K562 (cell line): ENCODE measurements around the gene TTC28. TPM values are rescaled to one million over a fixed set of nuclear protein-coding genes. Genes with fewer than 3 reads are reported as not detected.
"Not testable (repeated sequence)": the region's sequence is repeated elsewhere in the genome, so short reads cannot be mapped to it uniquely, and the experiment has no call there.

Experiments
- ATAC-seq: fragments of 200-7000 bp; cut with Tn5 transposase; 3 replicates; pipeline ENCODE4 v1.9.1; 2020; ENCODE audit warnings: moderate library complexity
- BruUV-seq: library from RNA; stranded (reverse); fragments of 400-500 nt; replicated peaks from 2 replicates; lab custom pipeline; 2021; lab: Mats Ljungman, UMichigan
- CTCF ChIA-PET: fragments of 300-600 bp; formaldehyde crosslinking; extraction: SDS; loops from one replicate; lab custom pipeline; 2021; ENCODE audit warnings: low intra/inter-chr PET ratio; lab: Yijun Ruan, JAX
- POLR2A ChIA-PET: fragments of 300-600, 350-650 bp; sonication (Branson Sonifier 250); formaldehyde crosslinking; extraction: SDS; loops from one replicate; lab custom pipeline; 2021; ENCODE audit warnings: antibody characterized with exemption, inconsistent platforms; lab: Yijun Ruan, JAX
- DNase-seq, 4 experiments: peaks; one replicate each; pipeline versions ENCODE4 v3.0.0 to v3.0.0-alpha.2; 2011 to 2018; ENCODE audit warnings: low spot score in 3 of 4, mixed read lengths in 3 of 4; ENCODE audit errors: extremely low read depth in 1 of 4
- FAIRE-seq: peaks from 2 replicates; lab custom pipeline; 2011; peaks lifted over from hg19 to GRCh38; lab: Jason Lieb, UNC
- H2AFZ ChIP-seq: 2 replicates; pipeline ENCODE4 v1.6.0; 2011; ENCODE audit warnings: low read depth, low read length, control low read depth, inconsistent platforms
- H3K27ac ChIP-seq: fragments of 200-600 bp; 3 replicates; pipeline ENCODE4 v1.8.0; 2011; ENCODE audit warnings: low read depth, mild to moderate bottlenecking, control low read depth, inconsistent platforms, low read length, moderate library complexity, mixed read lengths; ENCODE audit errors: extremely low read depth
- H3K27me3 ChIP-seq, 2 experiments: fragments of 300-600 bp in 1 of 2; 2 replicates in 1 of 2; 3 replicates in 1 of 2; pipeline versions ENCODE4 v1.6.0 to v1.8.0; 2011; ENCODE audit warnings: inconsistent platforms in 2 of 2, low read length in 2 of 2, mild to moderate bottlenecking in 1 of 2, mixed read lengths in 1 of 2, moderate library complexity in 1 of 2; ENCODE audit not compliant: control insufficient read depth in 2 of 2, insufficient read depth in 2 of 2
- H3K36me3 ChIP-seq: fragments of 300-600 bp; 3 replicates; pipeline ENCODE4 v1.8.0; 2011; ENCODE audit warnings: mild to moderate bottlenecking, low read length, inconsistent platforms; ENCODE audit not compliant: control insufficient read depth, insufficient read depth
- H3K4me1 ChIP-seq, 2 experiments: fragments of 200-600 bp in 1 of 2; replicated peaks in 1 of 2; 2 replicates in 1 of 2; 3 replicates in 1 of 2; pipeline versions ENCODE4 v1.5.1 to v1.8.0; 2011; ENCODE audit warnings: inconsistent platforms in 2 of 2, low read length in 2 of 2, mild to moderate bottlenecking in 1 of 2, mixed read lengths in 1 of 2, moderate library complexity in 1 of 2; ENCODE audit not compliant: control insufficient read depth in 2 of 2, insufficient read depth in 2 of 2
- H3K4me2 ChIP-seq: 2 replicates; pipeline ENCODE4 v1.6.1; 2011; ENCODE audit warnings: low read length, control low read depth, inconsistent platforms, mixed read lengths; ENCODE audit not compliant: insufficient read depth
- H3K4me3 ChIP-seq: fragments of 200-600 bp; sonication (generic), shearing (Covaris generic); 2 replicates; pipeline ENCODE4 v1.5.1; 2016; ENCODE audit warnings: control low read depth, inconsistent platforms
- H3K79me2 ChIP-seq: fragments of 200-600 bp; 3 replicates; pipeline ENCODE4 v1.8.0; 2011; ENCODE audit warnings: low read length, inconsistent platforms; ENCODE audit not compliant: control insufficient read depth, insufficient read depth
- H3K9ac ChIP-seq, 2 experiments: 2 replicates each; pipeline versions ENCODE4 v1.6.0 to v1.6.1; 2011; ENCODE audit warnings: low read depth in 2 of 2, low read length in 2 of 2, control low read depth in 1 of 2, inconsistent platforms in 1 of 2, mild to moderate bottlenecking in 1 of 2, mixed read lengths in 1 of 2; ENCODE audit not compliant: insufficient read depth in 1 of 2
- H3K9me1 ChIP-seq: one replicate; pipeline ENCODE4 v1.6.0; 2011; ENCODE audit warnings: inconsistent platforms, mild to moderate bottlenecking, low read length, moderate library complexity; ENCODE audit not compliant: control insufficient read depth, insufficient read depth
- H3K9me3 ChIP-seq: replicated peaks from 2 replicates; pipeline ENCODE4 v1.5.1; 2011; ENCODE audit warnings: low read depth, low read length, inconsistent platforms; ENCODE audit not compliant: control insufficient read depth, insufficient read depth
- H4K20me1 ChIP-seq: replicated peaks from 2 replicates; pipeline ENCODE4 v1.6.1; 2011; ENCODE audit warnings: low read length, inconsistent platforms, mixed read lengths; ENCODE audit not compliant: control insufficient read depth, insufficient read depth
- CAMTA2 ChIP-seq: fragments of 250-450 bp; sonication (Bioruptor Pico); conservative IDR thresholded peaks from 2 replicates; pipeline ENCODE4 v1.5.1; 2022
- CXXC5 ChIP-seq: fragments of 250-450 bp; sonication (Bioruptor Pico); IDR thresholded peaks from 2 replicates; pipeline ENCODE4 v1.8.0; 2022; ENCODE audit warnings: inconsistent platforms, mild to moderate bottlenecking, moderate library complexity
- GABPA ChIP-seq: fragments of 200-800 bp; sonication (Bioruptor generic); conservative IDR thresholded peaks from 2 replicates; pipeline ENCODE4 v1.6.1; 2016; ENCODE audit warnings: low read depth, missing genetic modification characterization, missing compliant biosample characterization
- MEIS2 ChIP-seq: fragments of 450-650 bp; IDR thresholded peaks from 2 replicates; pipeline ENCODE4 v1.6.1; 2014; ENCODE audit warnings: mild to moderate bottlenecking; ENCODE audit not compliant: partially characterized antibody
- POLR3G ChIP-seq: IDR thresholded peaks from 2 replicates; pipeline ENCODE4 v1.6.1; 2011; ENCODE audit not compliant: insufficient read length, insufficient replicate concordance; ENCODE audit errors: extremely low read depth
- TOE1 ChIP-seq, 2 experiments: fragments of 450-650 bp in 1 of 2; sonication (generic) in 1 of 2; formaldehyde crosslinking in 1 of 2; IDR thresholded peaks; 2 replicates each; pipeline versions ENCODE4 v1.7.1 to v1.8.0; 2016 to 2022; ENCODE audit warnings: borderline replicate concordance in 2 of 2, mild to moderate bottlenecking in 2 of 2, antibody characterized with exemption in 1 of 2, inconsistent platforms in 1 of 2, low read depth in 1 of 2, missing genetic modification reagents in 1 of 2, moderate library complexity in 1 of 2
- ZFX ChIP-seq: sonication (generic); formaldehyde crosslinking; IDR thresholded peaks from 2 replicates; pipeline ENCODE4 v1.8.0; 2022; ENCODE audit warnings: mild to moderate bottlenecking, missing genetic modification reagents, moderate library complexity
- ZNF197 ChIP-seq: fragments of 200-800 bp; sonication (Bioruptor generic); IDR thresholded peaks from 2 replicates; pipeline ENCODE4 v1.6.1; 2016; ENCODE audit warnings: low read depth, missing genetic modification characterization, missing compliant biosample characterization
- ZNF431 ChIP-seq: sonication (generic); formaldehyde crosslinking; IDR thresholded peaks from 2 replicates; pipeline ENCODE4 v1.8.0; 2022; ENCODE audit warnings: mild to moderate bottlenecking, missing genetic modification reagents
- ZNF76 ChIP-seq: fragments of 250-450 bp; sonication (Bioruptor Pico); IDR thresholded peaks from 2 replicates; pipeline ENCODE4 v1.4.0; 2020; ENCODE audit warnings: mild to moderate bottlenecking, moderate library complexity, borderline replicate concordance
- WGBS: fragments of 100-300 bp; shearing (Covaris generic); methylation state at CpG from one replicate; pipeline ENCODE4 v1.1.6; 2016; ENCODE audit warnings: low coverage, mixed read lengths; ENCODE audit not compliant: insufficient coverage; ENCODE audit errors: missing lambda C conversion rate; 5-methylcytosine and 5-hydroxymethylcytosine counted together
- in situ Hi-C: fragments of 300-500 bp; cut with MboI; formaldehyde crosslinking; loops from 4 replicates; pipeline ENCODE4 v1.15.0; 2018; ENCODE audit warnings: inconsistent platforms, mixed read lengths
- intact Hi-C: fragments of 100-400 bp; cut with micrococcal nuclease; formaldehyde crosslinking; loops from 2 replicates; pipeline ENCODE4 v1.14.2; 2022
- polyA plus RNA-seq, 8 experiments: library from polyadenylated mRNA; depleted of rRNA in 4 of 8; stranded (reverse) in 5 of 8; unstranded in 3 of 8; fragments of >200 nt; fragmentation: Nextera tagmentation in 2 of 8; fragmentation: Illumina TruSeq in 1 of 8; extraction: Ambion mirVana in 2 of 8; extraction: Trizol in 1 of 8; gene quantifications; 2 replicates each; pipeline versions ENCODE4 v1.2.1 to v1.2.3, GENCODE V29; 2011 to 2014; ENCODE audit warnings: inconsistent platforms in 1 of 8, missing spikeins in 1 of 8
- total RNA-seq, 7 experiments: library from RNA; depleted of rRNA in 6 of 7; stranded (reverse); fragments of >200 nt in 6 of 7; fragmentation: Illumina TruSeq in 2 of 7; extraction: Trizol in 2 of 7; gene quantifications; 2 replicates each; pipeline versions ENCODE4 v1.2.1 to v1.2.3, GENCODE V29; 2011 to 2021; ENCODE audit warnings: low replicate concordance in 1 of 7
- TF ChIP-seq, protein P1 (sequence below): sonication (generic); formaldehyde crosslinking; IDR thresholded peaks from 2 replicates; pipeline ENCODE4 v1.8.0; 2023; ENCODE audit warnings: missing genetic modification reagents, mild to moderate bottlenecking, borderline replicate concordance

TTC28 gene
- total and polyA plus RNA-seq, 9 of the 15 experiments (the other 6 are each of a cell fraction or from before 2014, with no cell fraction given) = 0.22 to 10.7 (median 3.1) TPM

- H3K4me1 ChIP-seq, H3K27me3 ChIP-seq, FAIRE-seq, DNase-seq, H3K36me3 ChIP-seq, H4K20me1 ChIP-seq, CTCF ChIA-PET, H3K79me2 ChIP-seq, in situ Hi-C loops, H3K9ac ChIP-seq, H2AFZ ChIP-seq, H3K4me3 ChIP-seq, ATAC-seq, H3K9me3 ChIP-seq, BruUV-seq, H3K9me1 ChIP-seq, H3K4me2 ChIP-seq, intact Hi-C loops, H3K27ac ChIP-seq: not testable (repeated sequence)
- POLR2A ChIA-PET = interaction anchor here (0.9 kb wide), 1 partner anchor 22 kb away, joined by 3 read pairs; no protein-coding TSS in a partner anchor
- 31% methylated on average over 3 of the region's 3 CpGs for WGBS
- TF ChIP-seq ZNF431 (CRISPR knock-in tag) = peak; percentile 86
Observed at GRCh38 chr22:28364105-28364504, 315.5 kb downstream of the TTC28 start.

DNA sequence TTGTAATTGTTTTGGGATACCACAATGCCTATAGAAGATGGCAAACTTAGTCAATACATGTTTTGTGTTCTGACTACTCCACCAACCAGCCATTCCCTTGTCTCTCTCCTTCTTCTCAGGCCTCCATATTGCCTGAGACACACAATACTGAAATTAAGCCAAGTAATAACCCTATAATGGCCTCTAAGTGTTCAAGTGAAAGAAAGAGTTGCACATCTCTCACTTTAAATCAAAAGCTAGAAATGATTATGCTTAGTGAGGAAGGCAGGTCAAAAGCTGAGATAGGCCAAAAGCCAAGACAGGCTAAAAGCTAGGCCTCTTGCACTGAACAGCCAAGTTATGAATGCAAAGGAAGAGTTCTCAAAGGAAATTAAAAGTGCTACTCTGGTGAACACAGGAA is 318.7 kb downstream of the TTC28 start:
- FAIRE-seq = no peak
- ATAC-seq = no peak
- H3K9me3 ChIP-seq = no peaks in the 10 kb centered on the region; the same call in 1 of the 2 replicates
- TF ChIP-seq TOE1 (IDR thresholded peaks at IDR 0.05; ENCODE audit: borderline replicate concordance) (no peak), TOE1 (CRISPR knock-in tag; IDR thresholded peaks at IDR 0.05; ENCODE audit: borderline replicate concordance, low read depth) (no peak), CAMTA2 (CRISPR knock-in tag) (no peak), GABPA (tag) (no peak), ZNF197 (no peak), POLR3G (no peak), CXXC5 (CRISPR knock-in tag) (no peak), MEIS2 (no peak), ZNF76 (CRISPR knock-in tag) (no peak), ZFX (CRISPR knock-in tag) (no peak)
- TF ChIP-seq, protein P1, sequence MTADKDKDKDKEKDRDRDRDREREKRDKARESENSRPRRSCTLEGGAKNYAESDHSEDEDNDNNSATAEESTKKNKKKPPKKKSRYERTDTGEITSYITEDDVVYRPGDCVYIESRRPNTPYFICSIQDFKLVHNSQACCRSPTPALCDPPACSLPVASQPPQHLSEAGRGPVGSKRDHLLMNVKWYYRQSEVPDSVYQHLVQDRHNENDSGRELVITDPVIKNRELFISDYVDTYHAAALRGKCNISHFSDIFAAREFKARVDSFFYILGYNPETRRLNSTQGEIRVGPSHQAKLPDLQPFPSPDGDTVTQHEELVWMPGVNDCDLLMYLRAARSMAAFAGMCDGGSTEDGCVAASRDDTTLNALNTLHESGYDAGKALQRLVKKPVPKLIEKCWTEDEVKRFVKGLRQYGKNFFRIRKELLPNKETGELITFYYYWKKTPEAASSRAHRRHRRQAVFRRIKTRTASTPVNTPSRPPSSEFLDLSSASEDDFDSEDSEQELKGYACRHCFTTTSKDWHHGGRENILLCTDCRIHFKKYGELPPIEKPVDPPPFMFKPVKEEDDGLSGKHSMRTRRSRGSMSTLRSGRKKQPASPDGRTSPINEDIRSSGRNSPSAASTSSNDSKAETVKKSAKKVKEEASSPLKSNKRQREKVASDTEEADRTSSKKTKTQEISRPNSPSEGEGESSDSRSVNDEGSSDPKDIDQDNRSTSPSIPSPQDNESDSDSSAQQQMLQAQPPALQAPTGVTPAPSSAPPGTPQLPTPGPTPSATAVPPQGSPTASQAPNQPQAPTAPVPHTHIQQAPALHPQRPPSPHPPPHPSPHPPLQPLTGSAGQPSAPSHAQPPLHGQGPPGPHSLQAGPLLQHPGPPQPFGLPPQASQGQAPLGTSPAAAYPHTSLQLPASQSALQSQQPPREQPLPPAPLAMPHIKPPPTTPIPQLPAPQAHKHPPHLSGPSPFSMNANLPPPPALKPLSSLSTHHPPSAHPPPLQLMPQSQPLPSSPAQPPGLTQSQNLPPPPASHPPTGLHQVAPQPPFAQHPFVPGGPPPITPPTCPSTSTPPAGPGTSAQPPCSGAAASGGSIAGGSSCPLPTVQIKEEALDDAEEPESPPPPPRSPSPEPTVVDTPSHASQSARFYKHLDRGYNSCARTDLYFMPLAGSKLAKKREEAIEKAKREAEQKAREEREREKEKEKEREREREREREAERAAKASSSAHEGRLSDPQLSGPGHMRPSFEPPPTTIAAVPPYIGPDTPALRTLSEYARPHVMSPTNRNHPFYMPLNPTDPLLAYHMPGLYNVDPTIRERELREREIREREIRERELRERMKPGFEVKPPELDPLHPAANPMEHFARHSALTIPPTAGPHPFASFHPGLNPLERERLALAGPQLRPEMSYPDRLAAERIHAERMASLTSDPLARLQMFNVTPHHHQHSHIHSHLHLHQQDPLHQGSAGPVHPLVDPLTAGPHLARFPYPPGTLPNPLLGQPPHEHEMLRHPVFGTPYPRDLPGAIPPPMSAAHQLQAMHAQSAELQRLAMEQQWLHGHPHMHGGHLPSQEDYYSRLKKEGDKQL (CRISPR knock-in tag) = no peak

More for the DNA sequence above, 318.7 kb downstream of the TTC28 start:
- DNase-seq = no peak
- Histone ChIP-seq H3K4me2 (no peak overlapping the region), H3K9me1 (no peaks in the 10 kb centered on the region), H3K27ac (no peak overlapping the region), H2AFZ (no peak overlapping the region), H3K4me1 (no peaks in the 10 kb centered on the region), H4K20me1 (no peaks in the 10 kb centered on the region), H3K79me2 (no peaks in the 10 kb centered on the region), H3K4me3 (no peak overlapping the region), H3K9ac (no peak overlapping the region), H3K36me3 (no peaks in the 10 kb centered on the region), H3K27me3 (no peaks in the 10 kb centered on the region)
- in situ Hi-C loops = no loop called here
- ChIA-PET CTCF (no interaction called here), POLR2A (interaction anchor here (1.1 kb wide), 1 partner anchor 9 kb away, joined by 4 read pairs; no protein-coding TSS in a partner anchor)
- intact Hi-C loops = no loop called here
- no TSS peak for BruUV-seq
